HCT116 (cell line): Measurements from ENCODE around the gene ARMH4. TPM values are rescaled to one million over a fixed set of nuclear protein-coding genes. Genes with fewer than 3 reads are reported as not detected.
A peak's percentile ranks its signal among the peaks of the same experiment; 100 is the strongest.

Experiments used
- ATAC-seq: fragments of 200-7000 bp; cut with Tn5 transposase; 2 replicates; pipeline ENCODE4 v1.9.1; 2020; ENCODE audit warnings: mild to moderate bottlenecking, moderate library complexity
- BruUV-seq: library from RNA; stranded (reverse); fragments of 400-500 nt; replicated peaks from 2 replicates; lab custom pipeline; 2021; lab: Mats Ljungman, UMichigan
- CTCF ChIA-PET: fragments of 300-600 bp; sonication (Branson Sonifier 250); formaldehyde crosslinking; loops from one replicate; lab custom pipeline; 2021; ENCODE audit warnings: antibody characterized with exemption; lab: Charles Lee
- POLR2A ChIA-PET: fragments of 300-600, 350-600 bp; sonication (Branson Sonifier 250); formaldehyde crosslinking; loops from one replicate; lab custom pipeline; 2021; ENCODE audit warnings: antibody characterized with exemption; lab: Charles Lee
- RAD21 ChIA-PET, 2 experiments: fragments of 300-600 bp; sonication (Branson Sonifier 250); formaldehyde crosslinking; loops; one replicate each; lab custom pipeline; 2023; ENCODE audit warnings: low total read pairs in 2 of 2; ENCODE audit not compliant: uncharacterized antibody in 2 of 2, unreplicated experiment in 2 of 2, low non-redundant PET in 1 of 2; lab: Charles Lee
- DNase-seq: peaks from one replicate; pipeline ENCODE4 v3.0.0-alpha.2; 2010; ENCODE audit warnings: low read depth, low spot score
- H2AFZ ChIP-seq: fragments of 200-600 bp; shearing (Covaris generic), sonication (generic); 2 replicates; pipeline ENCODE4 v1.6.1; 2017; ENCODE audit warnings: low read depth, mixed run types, mixed read lengths, antibody characterized with exemption, low read length; ENCODE audit not compliant: poor library complexity, severe bottlenecking
- H3K27ac ChIP-seq: 2 replicates; pipeline ENCODE4 v1.5.1; 2012; ENCODE audit warnings: low read depth, low read length
- H3K27me3 ChIP-seq: fragments of 200-600 bp; sonication (generic); 2 replicates; pipeline ENCODE4 v1.6.1; 2016; ENCODE audit warnings: mixed run types, low read length, mixed read lengths; ENCODE audit not compliant: insufficient read depth
- H3K36me3 ChIP-seq, 2 experiments: fragments of 200-500 bp in 1 of 2; fragments of 200-600 bp in 1 of 2; sonication (Bioruptor generic) in 1 of 2; sonication (generic) in 1 of 2; 2 replicates each; pipeline versions ENCODE4 v1.5.1 to v1.6.1; 2014 to 2016; ENCODE audit warnings: low read length in 2 of 2, inconsistent platforms in 1 of 2, mixed read lengths in 1 of 2, mixed run types in 1 of 2; ENCODE audit not compliant: insufficient read depth in 2 of 2, control insufficient read depth in 1 of 2
- H3K4me1 ChIP-seq, 2 experiments: fragments of 200-600 bp in 1 of 2; sonication (generic) in 1 of 2; 2 replicates each; pipeline versions ENCODE4 v1.5.1 to v1.6.1; 2012 to 2017; ENCODE audit warnings: low read length in 2 of 2, inconsistent platforms in 1 of 2, mild to moderate bottlenecking in 1 of 2, mixed read lengths in 1 of 2, mixed run types in 1 of 2, moderate library complexity in 1 of 2; ENCODE audit not compliant: insufficient read depth in 2 of 2, control insufficient read depth in 1 of 2
- H3K4me2 ChIP-seq: fragments of 200-600 bp; sonication (generic); 2 replicates; pipeline ENCODE4 v1.6.1; 2017; ENCODE audit warnings: mixed run types, low read length, mixed read lengths
- H3K4me3 ChIP-seq, 2 experiments: fragments of 200-600 bp in 1 of 2; sonication (generic) in 1 of 2; replicated peaks in 1 of 2; 2 replicates each; pipeline ENCODE4 v1.5.1; 2011 to 2016; ENCODE audit warnings: low read length in 2 of 2, control low read depth in 1 of 2, low read depth in 1 of 2, mild to moderate bottlenecking in 1 of 2, mixed read lengths in 1 of 2, mixed run types in 1 of 2
- H3K79me2 ChIP-seq: fragments of 200-600 bp; sonication (generic); 2 replicates; pipeline ENCODE4 v1.6.1; 2017; ENCODE audit warnings: mild to moderate bottlenecking, mixed run types, low read length, moderate library complexity, mixed read lengths; ENCODE audit not compliant: insufficient read depth
- H3K9ac ChIP-seq: fragments of 200-600 bp; sonication (generic); 2 replicates; pipeline ENCODE4 v1.6.1; 2016; ENCODE audit warnings: low read length, mixed read lengths
- H3K9me2 ChIP-seq: fragments of 200-600 bp; sonication (generic), shearing (Covaris generic); 2 replicates; pipeline ENCODE4 v1.6.1; 2017; ENCODE audit warnings: mixed run types, mild to moderate bottlenecking, moderate library complexity; ENCODE audit not compliant: insufficient read depth
- H3K9me3 ChIP-seq, 2 experiments: fragments of 200-500 bp in 1 of 2; fragments of 200-600 bp in 1 of 2; sonication (Bioruptor generic) in 1 of 2; sonication (generic) in 1 of 2; 2 replicates each; pipeline ENCODE4 v1.6.1; 2014 to 2017; ENCODE audit warnings: low read length in 2 of 2, mixed read lengths in 2 of 2, inconsistent platforms in 1 of 2, low read depth in 1 of 2, mild to moderate bottlenecking in 1 of 2, mixed run types in 1 of 2, moderate library complexity in 1 of 2; ENCODE audit not compliant: control insufficient read depth in 1 of 2, insufficient read depth in 1 of 2
- H4K20me1 ChIP-seq: fragments of 200-600 bp; sonication (generic), shearing (Covaris generic); 2 replicates; pipeline ENCODE4 v1.6.1; 2017; ENCODE audit warnings: mixed run types, mild to moderate bottlenecking, moderate library complexity; ENCODE audit not compliant: insufficient read depth
- CEBPB ChIP-seq: IDR thresholded peaks from 2 replicates; pipeline ENCODE4 v1.6.1; 2012; ENCODE audit warnings: low read depth
- EGR1 ChIP-seq: IDR thresholded peaks from 2 replicates; pipeline ENCODE4 v1.6.1; 2012; ENCODE audit warnings: low read depth
- ELF1 ChIP-seq: IDR thresholded peaks from 2 replicates; pipeline ENCODE4 v1.6.1; 2012; ENCODE audit warnings: low read depth, borderline replicate concordance
- JUND ChIP-seq: IDR thresholded peaks from 2 replicates; pipeline ENCODE4 v1.6.1; 2012
- REST ChIP-seq: IDR thresholded peaks from 2 replicates; pipeline ENCODE4 v1.6.1; 2012; ENCODE audit warnings: low read depth
- SRF ChIP-seq: IDR thresholded peaks from 2 replicates; pipeline ENCODE4 v1.6.1; 2012; ENCODE audit warnings: low read depth
- YY1 ChIP-seq: IDR thresholded peaks from 2 replicates; pipeline ENCODE4 v1.6.1; 2011; ENCODE audit warnings: low read length, low read depth, moderate library complexity, mild to moderate bottlenecking; ENCODE audit not compliant: insufficient replicate concordance; ENCODE audit errors: extremely low read depth
- ZBTB33 ChIP-seq: IDR thresholded peaks from 2 replicates; pipeline ENCODE4 v1.6.1; 2011; ENCODE audit warnings: mild to moderate bottlenecking, low read length, moderate library complexity; ENCODE audit not compliant: insufficient replicate concordance; ENCODE audit errors: extremely low read depth
- ZFX ChIP-seq: fragments of 450-650 bp; IDR thresholded peaks from 2 replicates; pipeline ENCODE4 v1.6.1; 2017
- ZNF274 ChIP-seq: fragments of 200-500 bp; sonication (Bioruptor generic); IDR thresholded peaks from 2 replicates; pipeline ENCODE4 v1.6.1; 2014; ENCODE audit warnings: mild to moderate bottlenecking, low read depth, low read length, inconsistent platforms
- intact Hi-C: fragments of 100-400 bp; cut with micrococcal nuclease; formaldehyde crosslinking; loops from 2 replicates; pipeline ENCODE4 v1.10.0; 2022
- total RNA-seq: library from RNA; stranded (reverse); gene quantifications from one replicate; pipeline ENCODE4 v1.2.1, GENCODE V29; 2021; ENCODE audit not compliant: unreplicated experiment

The ARMH4 gene
- total RNA-seq, 1 experiment from 2014 or later, result 1.7 TPM

- RAD21 ChIA-PET, result no interaction called here
- BruUV-seq, result no TSS peak
- Histone ChIP-seq H3K9ac (no peak overlapping the region), H3K4me1 (no peaks in the 10 kb centered on the region), H2AFZ (no peak overlapping the region), H3K36me3 (no peaks in the 10 kb centered on the region), H4K20me1 (no peaks in the 10 kb centered on the region), H3K4me3 (no peak overlapping the region), H3K79me2 (no peaks in the 10 kb centered on the region), H3K9me3 (no peaks in the 10 kb centered on the region)
- CTCF ChIA-PET, result interaction anchor here (1.3 kb wide), 1 partner anchor 10 kb away, joined by 4 read pairs; no protein-coding TSS in a partner anchor
- no peak for ATAC-seq
- intact Hi-C loops, result no loop called here
- no peak for DNase-seq
- POLR2A ChIA-PET, result no interaction called here
- TF ChIP-seq JUND (no peak), YY1 (no peak), ZFX (no peak), SRF (no peak), ZNF274 (no peak), ELF1 (no peak), EGR1 (no peak), CEBPB (no peak)
- TF ChIP-seq, all 23 proteins: peak for 0
- Histone ChIP-seq H3K9me2 (no peaks in the 10 kb centered on the region), H3K4me2 (no peak overlapping the region), H3K27ac (no peak overlapping the region), H3K27me3 (no peaks in the 10 kb centered on the region)
Observed at GRCh38 chr14:58118097-58118815, 33.8 kb downstream of the ARMH4 start.

- no peak overlapping the region for H3K9ac ChIP-seq
- ChIA-PET CTCF (interaction anchor here (0.5 to 1.6 kb wide), 2 partner anchors 254 to 366 kb away, joined by 4 to 6 read pairs; no protein-coding TSS in a partner anchor), RAD21 (no interaction called here), POLR2A (interaction anchor here (1.0 kb wide), 1 partner anchor 188 kb away, joined by 3 read pairs; the partner anchor contains the start of gene ARID4A)
- no peaks in the 10 kb centered on the region for H3K9me2 ChIP-seq
- no peaks in the 10 kb centered on the region for H3K4me1 ChIP-seq
- no peaks in the 10 kb centered on the region for H3K36me3 ChIP-seq
- no peak for TF ChIP-seq CEBPB
- 0 out of 2 replicates have a peak, but pooled peaks have one; percentile 2 for TF ChIP-seq REST
- no peak for TF ChIP-seq ZFX
- no peak for TF ChIP-seq ZBTB33
- no peak overlapping the region for H3K4me2 ChIP-seq
- no peak overlapping the region for H3K27ac ChIP-seq
- H3K27me3 ChIP-seq, result 0 out of 2 replicates have a peak, but pooled peaks cover 12% of the 10 kb centered on the region
- no peaks in the 10 kb centered on the region for H4K20me1 ChIP-seq
- H3K79me2 ChIP-seq, result no peaks in the 10 kb centered on the region
- H3K4me3 ChIP-seq, result no peak overlapping the region
- H2AFZ ChIP-seq, result no peak overlapping the region
- BruUV-seq, result no TSS peak
- DNase-seq, result no peak
- ATAC-seq, result no peak
- H3K9me3 ChIP-seq, result no peaks in the 10 kb centered on the region
- intact Hi-C loops, result loop anchor here (2.0 kb wide), 2 partner anchors 291 to 531 kb away; no protein-coding TSS in a partner anchor
Observed at GRCh38 chr14:58109744-58110143, 42.3 kb downstream of the ARMH4 start.
